ENCODE measurements around the gene DNPH1.

GRCh38 chr6:43258180-43258579 lies 28.9 kb upstream of the DNPH1 start:
- no peak for TF ChIP-seq BRCA1 (IDR thresholded peaks at IDR 0.05; ENCODE audit: low read depth, low read length)
- TF ChIP-seq JUND (IDR thresholded peaks at IDR 0.05; ENCODE audit: low read length): no peak
- TF ChIP-seq POLR2AphosphoS5 (IDR thresholded peaks at IDR 0.05; ENCODE audit: low read depth, low read length): no peak
- no peak for TF ChIP-seq CTCF (IDR thresholded peaks at IDR 0.05; ENCODE audit: control extremely low read depth in 1 of 3, insufficient read depth in 1 of 3, low read depth in 1 of 3, low read length in 3 of 3)
